HCT116 (cell line): ENCODE data around the gene RPTOR. TPM values are rescaled to one million over a fixed set of nuclear protein-coding genes. Genes with fewer than 3 reads are reported as not detected.

Experiments
- ATAC-seq: fragments of 200-7000 bp; cut with Tn5 transposase; 2 replicates; pipeline ENCODE4 v1.9.1; 2020; ENCODE audit warnings: mild to moderate bottlenecking, moderate library complexity
- BruUV-seq: library from RNA; stranded (reverse); fragments of 400-500 nt; replicated peaks from 2 replicates; lab custom pipeline; 2021; lab: Mats Ljungman, UMichigan
- CTCF ChIA-PET: fragments of 300-600 bp; sonication (Branson Sonifier 250); formaldehyde crosslinking; loops from one replicate; lab custom pipeline; 2021; ENCODE audit warnings: antibody characterized with exemption; lab: Charles Lee
- POLR2A ChIA-PET: fragments of 300-600, 350-600 bp; sonication (Branson Sonifier 250); formaldehyde crosslinking; loops from one replicate; lab custom pipeline; 2021; ENCODE audit warnings: antibody characterized with exemption; lab: Charles Lee
- RAD21 ChIA-PET, 2 experiments: fragments of 300-600 bp; sonication (Branson Sonifier 250); formaldehyde crosslinking; loops; one replicate each; lab custom pipeline; 2023; ENCODE audit warnings: low total read pairs in 2 of 2; ENCODE audit not compliant: uncharacterized antibody in 2 of 2, unreplicated experiment in 2 of 2, low non-redundant PET in 1 of 2; lab: Charles Lee
- DNase-seq: peaks from one replicate; pipeline ENCODE4 v3.0.0-alpha.2; 2010; ENCODE audit warnings: low read depth, low spot score
- H2AFZ ChIP-seq: fragments of 200-600 bp; shearing (Covaris generic), sonication (generic); 2 replicates; pipeline ENCODE4 v1.6.1; 2017; ENCODE audit warnings: low read depth, mixed run types, mixed read lengths, antibody characterized with exemption, low read length; ENCODE audit not compliant: poor library complexity, severe bottlenecking
- H3K27ac ChIP-seq: 2 replicates; pipeline ENCODE4 v1.5.1; 2012; ENCODE audit warnings: low read depth, low read length
- H3K27me3 ChIP-seq: fragments of 200-600 bp; sonication (generic); 2 replicates; pipeline ENCODE4 v1.6.1; 2016; ENCODE audit warnings: mixed run types, low read length, mixed read lengths; ENCODE audit not compliant: insufficient read depth
- H3K36me3 ChIP-seq, 2 experiments: fragments of 200-500 bp in 1 of 2; fragments of 200-600 bp in 1 of 2; sonication (Bioruptor generic) in 1 of 2; sonication (generic) in 1 of 2; 2 replicates each; pipeline versions ENCODE4 v1.5.1 to v1.6.1; 2014 to 2016; ENCODE audit warnings: low read length in 2 of 2, inconsistent platforms in 1 of 2, mixed read lengths in 1 of 2, mixed run types in 1 of 2; ENCODE audit not compliant: insufficient read depth in 2 of 2, control insufficient read depth in 1 of 2
- H3K4me1 ChIP-seq, 2 experiments: fragments of 200-600 bp in 1 of 2; sonication (generic) in 1 of 2; 2 replicates each; pipeline versions ENCODE4 v1.5.1 to v1.6.1; 2012 to 2017; ENCODE audit warnings: low read length in 2 of 2, inconsistent platforms in 1 of 2, mild to moderate bottlenecking in 1 of 2, mixed read lengths in 1 of 2, mixed run types in 1 of 2, moderate library complexity in 1 of 2; ENCODE audit not compliant: insufficient read depth in 2 of 2, control insufficient read depth in 1 of 2
- H3K4me2 ChIP-seq: fragments of 200-600 bp; sonication (generic); 2 replicates; pipeline ENCODE4 v1.6.1; 2017; ENCODE audit warnings: mixed run types, low read length, mixed read lengths
- H3K4me3 ChIP-seq, 2 experiments: fragments of 200-600 bp in 1 of 2; sonication (generic) in 1 of 2; replicated peaks in 1 of 2; 2 replicates each; pipeline ENCODE4 v1.5.1; 2011 to 2016; ENCODE audit warnings: low read length in 2 of 2, control low read depth in 1 of 2, low read depth in 1 of 2, mild to moderate bottlenecking in 1 of 2, mixed read lengths in 1 of 2, mixed run types in 1 of 2
- H3K79me2 ChIP-seq: fragments of 200-600 bp; sonication (generic); 2 replicates; pipeline ENCODE4 v1.6.1; 2017; ENCODE audit warnings: mild to moderate bottlenecking, mixed run types, low read length, moderate library complexity, mixed read lengths; ENCODE audit not compliant: insufficient read depth
- H3K9ac ChIP-seq: fragments of 200-600 bp; sonication (generic); 2 replicates; pipeline ENCODE4 v1.6.1; 2016; ENCODE audit warnings: low read length, mixed read lengths
- H3K9me2 ChIP-seq: fragments of 200-600 bp; sonication (generic), shearing (Covaris generic); 2 replicates; pipeline ENCODE4 v1.6.1; 2017; ENCODE audit warnings: mixed run types, mild to moderate bottlenecking, moderate library complexity; ENCODE audit not compliant: insufficient read depth
- H3K9me3 ChIP-seq, 2 experiments: fragments of 200-500 bp in 1 of 2; fragments of 200-600 bp in 1 of 2; sonication (Bioruptor generic) in 1 of 2; sonication (generic) in 1 of 2; 2 replicates each; pipeline ENCODE4 v1.6.1; 2014 to 2017; ENCODE audit warnings: low read length in 2 of 2, mixed read lengths in 2 of 2, inconsistent platforms in 1 of 2, low read depth in 1 of 2, mild to moderate bottlenecking in 1 of 2, mixed run types in 1 of 2, moderate library complexity in 1 of 2; ENCODE audit not compliant: control insufficient read depth in 1 of 2, insufficient read depth in 1 of 2
- H4K20me1 ChIP-seq: fragments of 200-600 bp; sonication (generic), shearing (Covaris generic); 2 replicates; pipeline ENCODE4 v1.6.1; 2017; ENCODE audit warnings: mixed run types, mild to moderate bottlenecking, moderate library complexity; ENCODE audit not compliant: insufficient read depth
- CTCF ChIP-seq, 3 experiments: fragments of 200-600 bp in 1 of 3; sonication (generic) in 1 of 3; IDR thresholded peaks in 2 of 3; conservative IDR thresholded peaks in 1 of 3; 2 replicates each; pipeline ENCODE4 v1.5.1; 2012 to 2017; ENCODE audit warnings: low read depth in 2 of 3, low read length in 2 of 3, antibody characterized with exemption in 1 of 3, borderline replicate concordance in 1 of 3, control low read depth in 1 of 3, mild to moderate bottlenecking in 1 of 3, mixed read lengths in 1 of 3, mixed run types in 1 of 3, moderate library complexity in 1 of 3; ENCODE audit not compliant: insufficient read depth in 1 of 3
- POLR2A ChIP-seq: IDR thresholded peaks from 2 replicates; pipeline ENCODE4 v1.7.0; 2011; ENCODE audit warnings: borderline replicate concordance; ENCODE audit not compliant: insufficient read depth, insufficient read length; ENCODE audit errors: extremely low read depth
- intact Hi-C: fragments of 100-400 bp; cut with micrococcal nuclease; formaldehyde crosslinking; loops from 2 replicates; pipeline ENCODE4 v1.10.0; 2022
- total RNA-seq: library from RNA; stranded (reverse); gene quantifications from one replicate; pipeline ENCODE4 v1.2.1, GENCODE V29; 2021; ENCODE audit not compliant: unreplicated experiment

RPTOR gene
- total RNA-seq, 1 experiment from 2014 or later: 69.5 TPM

- DNase-seq: no peak
- RAD21 ChIA-PET: no interaction called here
- H2AFZ ChIP-seq: no peak overlapping the region
Measured at GRCh38 chr17:80773243-80773991, 228.8 kb downstream of the RPTOR start.

More at GRCh38 chr17:80773243-80773991, 228.8 kb downstream of the RPTOR start:
- Histone ChIP-seq H3K4me1 (peaks cover 16 to 23% of the 10 kb centered on the region in 2 experiments), H3K27ac (no peak overlapping the region), H3K9ac (no peak overlapping the region), H3K9me3 (no peaks in the 10 kb centered on the region), H3K27me3 (no peaks in the 10 kb centered on the region), H3K9me2 (no peaks in the 10 kb centered on the region), H3K4me2 (no peak overlapping the region), H3K36me3 (no peaks in the 10 kb centered on the region), H3K4me3 (no peak overlapping the region), H3K79me2 (0 out of 2 replicates have a peak, but pooled peaks cover 4% of the 10 kb centered on the region), H4K20me1 (no peaks in the 10 kb centered on the region)
- BruUV-seq: no TSS peak
- TF ChIP-seq CTCF (IDR thresholded peaks at IDR 0.05 in 2 of 3, conservative IDR thresholded peaks at IDR 0.05 in 1 of 3; ENCODE audit: borderline replicate concordance in 1 of 3, insufficient read depth in 1 of 3, low read depth in 2 of 3, low read length in 2 of 3) (peak in 2 of 3 experiments; percentile 28 to 35; a peak in 3 of 6 replicates), POLR2A (no peak)
- peak; percentile 55; the same call in 1 of the 2 replicates for ATAC-seq
- POLR2A ChIA-PET: no interaction called here
- intact Hi-C loops: no loop called here
- CTCF ChIA-PET: no interaction called here
